ENCODE measurements around the gene FBXO30.
A peak's percentile ranks its signal among the peaks of the same experiment; 100 is the strongest.

Gene FBXO30

GRCh38 chr6:145749632-145750031 lies 65.0 kb downstream of the FBXO30 start:
- peak in 1 of 5 experiments; percentile 29 for DNase-seq

GRCh38 chr6:145745861-145746260 lies 68.7 kb downstream of the FBXO30 start:
- DNase-seq: no peak

- DNase-seq: no peak
Measured at GRCh38 chr6:145744619-145745018, 70.0 kb downstream of the FBXO30 start.
